Testis (tissue), 3 donors: Measurements from ENCODE around the gene ARAP1. TPM values are rescaled to one million over a fixed set of nuclear protein-coding genes. Genes with fewer than 3 reads are reported as not detected.
A peak's percentile ranks its signal among the peaks of the same experiment; 100 is the strongest.

Experiments
- DNase-seq: peaks from one replicate; pipeline ENCODE4 v3.0.0-alpha.2; 2019
- H3K27ac ChIP-seq, 2 donors: fragments of 200-600 bp; sonication (generic); one replicate each; pipeline ENCODE4 v1.5.1; 2019
- H3K27me3 ChIP-seq: fragments of 200-600 bp; sonication (generic); one replicate; pipeline ENCODE4 v1.5.1; 2019
- H3K36me3 ChIP-seq: fragments of 200-600 bp; sonication (generic); one replicate; pipeline ENCODE4 v1.5.1; 2017; ENCODE audit warnings: low read depth; ENCODE audit errors: missing control alignments
- H3K4me1 ChIP-seq: fragments of 200-600 bp; sonication (generic); one replicate; pipeline ENCODE4 v1.5.1; 2019
- H3K4me3 ChIP-seq, 2 donors: fragments of 200-600 bp; sonication (generic); one replicate each; pipeline ENCODE4 v1.5.1; 2017 to 2019
- H3K9me3 ChIP-seq: fragments of 200-600 bp; sonication (generic); one replicate; pipeline ENCODE4 v1.5.1; 2017
- CTCF ChIP-seq, 3 experiments: fragments of 450-650 bp in 2 of 3; fragments of 200-600 bp in 1 of 3; sonication (generic) in 1 of 3; IDR thresholded peaks; one replicate each; pipeline ENCODE4 v1.5.1; 2016 to 2019; ENCODE audit warnings: antibody characterized with exemption in 3 of 3, mild to moderate bottlenecking in 2 of 3, moderate library complexity in 1 of 3
- POLR2A ChIP-seq: fragments of 450-650 bp; IDR thresholded peaks from one replicate; pipeline ENCODE4 v1.6.1; 2017; ENCODE audit warnings: antibody characterized with exemption, mild to moderate bottlenecking, moderate library complexity
- WGBS, 2 donors: methylation state at CpG; one replicate each; pipeline ENCODE4 v1.1.5; 2018; 5-methylcytosine and 5-hydroxymethylcytosine counted together
- intact Hi-C: fragments of 100-400 bp; cut with DNase I; formaldehyde crosslinking; loops from one replicate; pipeline ENCODE4 v1.15.1; 2023; ENCODE audit warnings: low total_unique reads
- polyA plus RNA-seq: library from polyadenylated mRNA; stranded (reverse); fragments of 350-450 nt; fragmentation: Illumina TruSeq; extraction: RNeasy Lipid Tissue Mini Kit (QIAGEN cat#74804); gene quantifications from one replicate; pipeline ENCODE4 v1.2.3, GENCODE V29; 2014; ENCODE audit warnings: low read depth, low replicate concordance; ENCODE audit not compliant: insufficient read depth
- total RNA-seq, 2 donors: library from RNA; depleted of rRNA; stranded (reverse); fragments of >200 nt; gene quantifications; one replicate each; pipeline ENCODE4 v1.2.3, GENCODE V29; 2016

Gene ARAP1
- total and polyA plus RNA-seq, 3 donors from 2014 or later: 46.9 to 88.3 (median 65.2) TPM

DNA sequence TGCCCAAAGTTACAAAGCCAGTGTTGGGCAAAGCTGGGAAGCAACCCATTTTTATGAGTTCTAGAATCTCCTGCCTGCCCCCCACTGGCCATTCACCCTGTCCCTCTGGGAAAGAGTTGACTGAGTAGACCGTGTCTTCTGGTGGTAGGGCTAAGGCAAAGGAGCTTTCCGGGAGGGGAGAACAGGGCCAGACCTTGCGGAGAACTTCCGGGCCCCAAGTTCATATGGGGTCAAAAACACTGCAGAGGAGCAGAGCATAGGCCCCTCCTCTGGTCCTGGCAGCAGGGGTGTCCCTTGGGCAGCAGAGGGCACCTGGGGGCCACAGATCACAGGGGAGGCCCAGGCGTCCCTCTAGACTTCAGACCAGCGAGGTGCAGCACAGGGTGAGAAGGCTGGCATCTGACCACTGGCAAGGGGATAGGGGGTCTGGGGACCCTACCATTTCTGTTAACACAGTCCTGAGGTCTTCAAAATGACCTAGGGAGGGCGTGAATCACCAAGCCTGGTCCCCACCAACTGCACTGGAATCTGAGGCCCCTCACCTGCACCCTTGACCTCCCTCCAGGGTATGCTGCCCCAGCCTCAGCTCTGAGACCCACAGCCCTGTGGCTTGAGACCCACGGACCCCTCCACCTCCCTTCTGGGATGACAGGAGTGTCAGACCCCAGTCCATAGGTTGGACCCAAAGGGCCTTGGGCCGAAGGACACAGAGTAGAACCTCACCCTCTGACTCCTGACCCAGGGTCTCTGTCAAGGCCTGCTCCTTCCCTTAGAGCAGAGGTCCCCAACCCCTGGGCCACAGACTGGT is 1.3 kb upstream of the ARAP1 start:
- 90% methylated on average over 6 to 9 of the region's 9 CpGs for WGBS, 2 donors
- H3K27me3 ChIP-seq: no peaks in the 10 kb centered on the region
- TF ChIP-seq POLR2A: no peak
- no peak for TF ChIP-seq CTCF (IDR thresholded peaks at IDR 0.05)
- H3K36me3 ChIP-seq: no peaks in the 10 kb centered on the region
- H3K9me3 ChIP-seq: no peaks in the 10 kb centered on the region
- no peak overlapping the region for H3K27ac ChIP-seq
- intact Hi-C loops: no loop called here
- no peaks in the 10 kb centered on the region for H3K4me1 ChIP-seq
- no peak for DNase-seq
- H3K4me3 ChIP-seq: no peak overlapping the region

GRCh38 chr11:72751116-72752087 is 806 bp downstream of the ARAP1 start:
- 48 to 57% methylated on average over 10 to 19 of the region's 19 CpGs for WGBS, 2 donors
- Histone ChIP-seq H3K36me3 (no peaks in the 10 kb centered on the region), H3K9me3 (no peaks in the 10 kb centered on the region), H3K27me3 (no peaks in the 10 kb centered on the region), H3K4me3 (peak overlapping the region; percentile 55 to 63), H3K27ac (no peak overlapping the region), H3K4me1 (no peaks in the 10 kb centered on the region)
- no peak for DNase-seq
- intact Hi-C loops: no loop called here
- no peak for TF ChIP-seq POLR2A

DNA sequence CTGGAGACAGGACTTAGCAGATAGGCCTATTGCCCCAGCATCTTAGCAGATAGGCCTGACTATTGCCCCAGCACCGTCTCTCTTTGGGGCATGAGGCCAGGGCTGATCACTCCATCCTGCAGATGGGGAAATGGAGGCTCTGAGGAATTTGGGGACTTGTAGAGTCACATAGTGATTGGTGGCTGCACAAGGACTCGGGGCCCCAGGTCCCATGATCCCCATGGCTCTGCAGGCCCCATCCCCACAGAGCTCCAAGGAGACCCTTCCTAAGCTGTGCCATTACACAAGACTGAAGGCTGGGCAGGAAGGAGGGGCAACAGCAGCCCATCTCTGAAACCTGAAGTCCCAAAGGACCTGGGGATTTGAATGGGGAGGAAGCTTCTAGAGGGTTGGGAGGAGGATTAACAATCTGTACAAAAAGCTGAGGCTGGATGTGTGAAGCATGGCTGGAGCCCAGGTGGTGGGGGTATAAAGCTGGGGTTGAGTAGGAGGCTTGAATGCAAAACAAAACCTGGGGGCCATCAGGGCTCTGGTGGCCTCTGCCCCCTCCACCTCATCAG is 1.6 kb downstream of the ARAP1 start:
- Histone ChIP-seq H3K4me3 (no peak overlapping the region), H3K27me3 (no peaks in the 10 kb centered on the region), H3K27ac (no peak overlapping the region), H3K36me3 (no peaks in the 10 kb centered on the region), H3K9me3 (no peaks in the 10 kb centered on the region), H3K4me1 (no peaks in the 10 kb centered on the region)
- intact Hi-C loops: no loop called here
- TF ChIP-seq POLR2A: no peak
- TF ChIP-seq CTCF (IDR thresholded peaks at IDR 0.05): no peak
- no peak for DNase-seq
- 93 to 100% methylated on average over 2 of the region's 2 CpGs for WGBS, 2 donors

GRCh38 chr11:72750086-72750485 is 2.1 kb downstream of the ARAP1 start:
- no peaks in the 10 kb centered on the region for H3K9me3 ChIP-seq
- H3K4me3 ChIP-seq: no peak overlapping the region
- no peak for DNase-seq
- H3K27me3 ChIP-seq: no peaks in the 10 kb centered on the region
- H3K4me1 ChIP-seq: no peaks in the 10 kb centered on the region
- no peak overlapping the region for H3K27ac ChIP-seq
- 79 to 83% methylated on average over 7 to 9 of the region's 9 CpGs for WGBS, 2 donors
- TF ChIP-seq CTCF (IDR thresholded peaks at IDR 0.05) (no peak), POLR2A (no peak)
- no peaks in the 10 kb centered on the region for H3K36me3 ChIP-seq
- intact Hi-C loops: no loop called here
